GM18505 (cell line): ENCODE results near the gene FAM78A.
"Not testable (repeated sequence)": the region's sequence is repeated elsewhere in the genome, so short reads cannot be mapped to it uniquely, and the experiment has no call there.

ENCODE experiments used
- ATAC-seq: cut with Tn5 transposase; IDR thresholded peaks from one replicate; pipeline ENCODE4 v1.9.1; 2021; ENCODE audit not compliant: unreplicated experiment
- POLR2A ChIP-seq: IDR thresholded peaks from 4 replicates; pipeline ENCODE4 v1.6.1; 2011; ENCODE audit warnings: borderline replicate concordance; ENCODE audit not compliant: insufficient read depth, insufficient read length; ENCODE audit errors: extremely low read depth

Gene FAM78A

DNA sequence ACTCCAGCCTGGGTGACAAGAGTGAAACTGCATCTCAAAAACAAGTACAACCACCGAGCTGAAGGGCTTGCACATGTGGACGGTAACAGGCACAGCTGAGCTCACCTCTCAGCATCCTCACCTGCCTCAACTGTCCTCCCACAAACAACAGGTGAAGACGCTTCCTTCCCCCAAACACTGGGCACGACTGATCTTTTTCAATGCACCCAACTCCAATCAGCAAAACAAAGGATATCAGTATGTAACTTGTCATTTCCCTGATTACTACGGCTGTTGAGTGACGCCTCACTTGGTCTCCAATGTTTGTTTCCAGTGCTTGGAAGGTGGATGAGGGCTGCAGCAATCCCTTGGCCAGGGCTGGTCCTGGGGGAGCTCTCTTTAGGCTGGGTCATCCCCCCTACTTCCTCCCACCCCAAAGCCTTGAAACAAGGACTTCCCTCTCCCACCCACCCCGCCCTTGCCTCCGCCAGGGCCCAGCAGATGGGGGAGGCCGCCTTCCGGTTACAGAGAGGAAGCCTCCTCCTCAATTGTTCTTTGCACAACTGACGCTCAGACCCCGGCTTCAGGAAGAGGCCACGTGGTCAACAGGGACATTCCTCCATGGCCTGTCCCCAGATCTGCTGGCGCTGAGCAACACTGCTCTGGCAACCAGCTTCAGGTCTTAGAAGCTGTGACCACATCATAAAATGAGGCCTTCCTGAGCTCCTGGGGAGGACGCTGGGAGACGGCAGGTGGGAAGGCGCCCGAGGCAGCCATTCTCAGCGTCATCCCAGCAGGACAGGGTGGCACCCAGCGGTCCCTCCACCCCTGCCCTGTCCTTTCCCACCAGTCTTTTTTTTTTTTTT lies 5.9 kb downstream of the FAM78A start:
- no peak for ATAC-seq
- peak; percentile 21 for TF ChIP-seq POLR2A

DNA sequence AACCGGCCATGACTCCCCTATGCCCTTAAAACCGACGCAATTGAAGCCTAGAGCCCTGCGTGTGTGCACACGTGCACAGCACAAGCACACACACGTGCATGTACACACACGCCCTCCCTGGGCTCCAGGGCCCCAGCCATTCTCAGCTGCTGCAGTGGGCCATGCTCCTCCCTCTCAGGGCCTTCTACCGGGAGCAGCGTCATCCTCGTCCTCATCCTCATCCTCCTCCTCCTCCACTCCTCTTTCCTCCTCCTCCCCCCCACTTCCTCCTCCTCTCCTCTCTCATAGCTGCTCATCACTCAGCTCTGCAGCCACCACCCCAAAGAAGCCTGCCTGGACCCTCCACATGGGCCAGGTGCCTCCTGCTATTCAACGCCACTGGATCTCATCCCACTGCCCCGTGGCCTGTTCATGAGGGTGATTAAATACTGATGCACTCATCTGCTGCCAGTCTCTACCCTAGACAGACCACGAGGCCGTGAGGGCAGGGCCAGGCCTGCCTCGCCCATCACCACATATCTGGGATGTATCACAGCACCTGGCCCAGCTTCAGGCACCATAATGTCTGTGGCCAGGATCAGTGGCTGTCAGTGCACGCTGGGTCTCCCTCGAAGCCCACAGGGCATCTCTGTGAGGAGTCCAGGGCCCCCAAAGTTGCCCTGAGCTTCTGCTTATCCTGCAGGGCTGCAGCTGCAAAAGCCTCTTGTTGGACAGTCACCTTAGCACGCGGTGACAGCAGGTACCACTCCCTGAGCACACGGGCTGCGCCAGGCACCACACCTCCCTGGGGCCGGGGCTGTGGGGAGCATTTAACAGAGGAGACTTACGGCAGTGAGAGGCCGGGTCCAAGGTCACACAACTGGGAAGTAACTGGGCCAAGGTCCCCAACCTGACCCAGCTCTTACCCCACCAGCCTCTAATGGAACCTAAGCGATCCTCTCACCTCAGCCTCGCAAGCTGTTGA lies 9.8 kb downstream of the FAM78A start:
- ATAC-seq = no peak
- TF ChIP-seq POLR2A = no peak

DNA sequence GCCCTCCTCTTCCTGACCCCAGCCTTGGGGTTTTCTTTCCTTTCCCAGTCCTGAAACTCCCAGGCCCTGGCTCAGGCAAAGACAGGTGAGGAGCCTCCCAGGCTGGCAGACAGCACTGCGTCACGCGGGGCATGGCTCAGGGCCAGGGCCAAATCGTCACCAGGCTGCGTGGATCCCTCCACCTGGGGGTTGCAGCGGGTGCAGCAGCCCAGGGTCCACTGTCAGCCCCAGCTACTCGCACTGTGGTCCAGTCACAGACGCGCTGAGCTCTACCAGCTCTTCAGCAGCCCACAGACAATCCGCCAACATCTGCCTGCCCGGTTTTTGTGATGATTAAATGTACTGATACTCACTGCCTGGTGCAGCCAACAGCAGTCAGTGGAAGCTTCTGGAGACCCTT lies 12.1 kb downstream of the FAM78A start:
- no peak for ATAC-seq
- TF ChIP-seq POLR2A = no peak

DNA sequence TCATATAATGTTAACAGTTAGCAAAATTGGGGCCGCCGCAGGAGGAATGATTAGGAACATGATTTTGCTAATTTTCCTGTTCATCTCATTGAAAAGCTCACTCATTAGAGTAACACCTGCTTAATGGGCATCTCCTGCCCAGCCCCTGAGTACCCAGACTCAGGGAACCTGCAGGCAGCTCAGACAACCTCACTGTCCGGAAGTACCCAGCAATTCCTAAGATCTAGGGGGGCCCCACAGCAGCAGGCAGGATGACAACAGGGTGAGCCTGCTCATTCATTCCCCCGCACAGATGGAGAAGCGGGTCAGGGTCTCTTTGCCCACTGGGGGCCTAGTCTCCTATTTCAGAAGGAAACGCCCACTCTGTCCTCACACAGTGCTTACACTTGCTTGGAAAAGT lies 12.6 kb downstream of the FAM78A start:
- ATAC-seq = no peak
- TF ChIP-seq POLR2A = no peak

DNA sequence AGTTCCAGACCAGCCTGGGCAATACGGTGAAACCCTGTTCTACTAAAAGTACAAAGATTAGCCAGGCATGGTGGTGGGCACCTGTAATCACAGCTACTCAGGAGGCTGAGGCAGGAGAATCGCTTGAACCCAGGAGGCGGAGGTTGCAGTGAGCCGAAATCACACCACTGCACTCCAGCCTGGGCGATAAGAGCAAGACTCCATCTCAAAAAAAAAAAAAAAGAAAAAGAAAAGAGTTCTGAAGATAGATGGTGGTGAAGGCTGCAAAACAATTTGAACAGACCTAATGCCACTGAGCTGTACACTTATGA lies 13.3 kb downstream of the FAM78A start:
- not testable (repeated sequence) for ATAC-seq

DNA sequence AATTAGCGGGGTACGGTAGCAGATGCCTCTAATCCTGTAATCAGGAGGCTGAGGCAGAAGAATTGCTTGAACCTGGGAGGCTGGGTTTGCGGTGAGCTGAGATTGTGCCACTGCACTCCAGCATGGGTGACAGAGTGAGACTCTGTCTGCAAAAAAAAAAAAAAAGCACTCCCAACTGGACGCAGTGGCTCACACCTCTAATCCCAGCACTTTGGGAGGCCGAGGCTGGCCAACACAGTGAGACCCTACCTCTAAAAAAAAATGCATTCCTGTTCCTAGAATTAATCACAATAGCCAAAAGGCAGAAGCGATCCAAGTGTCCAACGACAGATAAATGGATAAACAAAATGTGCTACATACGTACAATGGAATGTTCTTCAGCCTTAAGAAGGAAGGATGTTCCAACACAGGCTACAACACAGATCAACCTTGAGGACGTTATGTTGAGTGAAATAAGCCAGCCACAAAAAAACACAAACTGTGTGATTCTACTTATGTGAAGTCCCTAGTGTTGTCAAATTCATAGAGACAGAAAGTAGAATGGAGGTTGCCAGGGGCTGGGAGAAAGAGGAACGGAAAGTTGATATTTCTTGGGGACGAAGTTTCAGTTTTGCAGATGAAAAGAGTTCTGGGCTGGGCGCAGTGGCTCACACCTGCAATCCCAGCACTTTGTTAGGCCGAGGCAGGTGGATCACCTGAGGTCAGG lies 13.8 kb downstream of the FAM78A start:
- no peak for ATAC-seq
- TF ChIP-seq POLR2A = no peak

DNA sequence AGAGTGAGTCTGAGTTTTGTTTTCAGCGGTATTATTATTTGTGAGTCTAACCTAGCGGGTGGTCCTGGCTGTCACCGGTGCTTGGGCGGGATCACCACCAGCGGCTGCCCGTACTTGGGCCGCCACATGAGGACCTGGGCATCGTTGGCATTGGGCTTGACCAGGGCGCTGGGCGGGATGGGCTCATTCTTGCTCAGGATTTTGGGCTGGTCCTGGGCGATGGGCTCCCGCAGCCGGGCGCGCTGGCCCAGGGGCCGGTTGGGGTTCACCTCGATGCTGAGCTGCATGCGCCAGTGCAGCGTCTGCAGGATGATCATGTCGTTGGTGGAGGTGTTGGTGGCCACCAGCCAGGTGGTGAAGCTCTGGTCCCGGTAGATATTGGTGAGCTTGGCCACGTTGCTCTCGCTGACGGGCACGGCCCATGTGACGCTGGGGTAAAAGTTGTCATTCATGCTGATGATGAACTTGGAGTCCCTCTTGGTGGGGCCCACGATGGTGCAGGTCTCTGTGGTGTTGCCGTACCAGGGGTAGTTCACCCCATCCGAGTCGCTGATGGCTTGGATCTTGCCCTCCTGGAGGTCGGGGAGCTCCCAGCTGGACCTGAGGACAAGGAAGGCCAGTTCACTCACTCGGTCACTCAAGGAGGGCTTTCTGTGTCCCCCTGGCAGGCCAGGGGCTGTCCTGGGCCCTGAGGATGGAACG lies 15.4 kb downstream of the FAM78A start:
- TF ChIP-seq POLR2A = no peak
- no peak for ATAC-seq

DNA sequence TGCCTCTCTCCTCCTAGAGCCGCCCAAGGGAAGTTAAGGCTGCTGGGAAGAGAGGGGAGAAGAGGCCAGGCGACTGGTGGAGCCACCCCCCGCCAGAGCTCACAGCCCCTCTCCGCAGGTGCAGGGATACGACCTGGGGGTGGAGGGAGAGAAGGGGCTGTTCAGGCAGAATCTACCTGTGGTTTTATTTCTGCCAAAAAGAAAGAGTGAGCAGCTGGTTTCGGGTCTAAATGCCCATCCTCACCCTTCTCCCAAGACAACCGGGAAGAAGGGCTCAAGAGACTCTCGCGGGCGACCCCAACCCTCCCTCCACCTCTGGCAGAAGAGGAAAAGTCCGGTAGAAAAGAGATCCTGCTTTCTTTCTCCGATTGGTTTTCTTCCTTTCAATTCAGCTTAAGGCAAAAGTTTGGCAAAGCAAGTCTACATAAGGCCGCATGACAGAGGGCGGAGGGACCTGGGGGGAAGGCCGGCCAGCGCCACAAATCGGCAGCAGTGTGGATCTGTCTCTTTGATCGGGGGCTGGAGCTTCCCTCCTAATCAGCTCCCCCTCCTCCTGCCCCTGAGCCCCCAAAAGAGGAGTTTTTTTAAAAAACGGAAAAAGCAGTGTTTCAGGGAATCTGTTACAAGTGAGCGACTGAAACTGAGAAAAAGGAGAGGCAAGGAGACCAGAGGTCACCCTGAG lies 16.3 kb downstream of the FAM78A start:
- no peak for TF ChIP-seq POLR2A
- no peak for ATAC-seq

DNA sequence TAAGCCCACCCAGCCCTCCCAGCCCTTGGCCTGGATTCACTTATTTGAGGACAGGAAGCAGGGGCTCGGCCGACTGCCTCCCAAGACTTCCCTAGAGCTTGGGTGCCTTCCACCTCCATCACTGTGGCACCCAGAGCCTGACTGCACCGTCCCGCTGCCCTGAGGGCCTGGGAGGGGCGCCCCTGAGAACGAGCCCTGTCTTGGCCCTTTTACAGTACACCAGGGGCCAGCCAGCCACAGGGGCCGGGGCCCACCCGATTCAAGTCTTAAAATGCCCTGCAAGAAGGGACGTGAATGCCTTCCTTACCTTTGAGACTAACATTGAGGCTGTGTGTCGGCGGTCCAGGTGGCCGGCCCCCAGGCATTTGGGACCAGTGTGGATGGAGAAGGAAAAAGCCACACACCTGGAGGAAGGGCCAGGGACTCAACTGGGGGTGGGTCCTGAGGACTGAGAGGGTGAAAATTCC lies 16.8 kb downstream of the FAM78A start:
- TF ChIP-seq POLR2A = no peak
- ATAC-seq = no peak

DNA sequence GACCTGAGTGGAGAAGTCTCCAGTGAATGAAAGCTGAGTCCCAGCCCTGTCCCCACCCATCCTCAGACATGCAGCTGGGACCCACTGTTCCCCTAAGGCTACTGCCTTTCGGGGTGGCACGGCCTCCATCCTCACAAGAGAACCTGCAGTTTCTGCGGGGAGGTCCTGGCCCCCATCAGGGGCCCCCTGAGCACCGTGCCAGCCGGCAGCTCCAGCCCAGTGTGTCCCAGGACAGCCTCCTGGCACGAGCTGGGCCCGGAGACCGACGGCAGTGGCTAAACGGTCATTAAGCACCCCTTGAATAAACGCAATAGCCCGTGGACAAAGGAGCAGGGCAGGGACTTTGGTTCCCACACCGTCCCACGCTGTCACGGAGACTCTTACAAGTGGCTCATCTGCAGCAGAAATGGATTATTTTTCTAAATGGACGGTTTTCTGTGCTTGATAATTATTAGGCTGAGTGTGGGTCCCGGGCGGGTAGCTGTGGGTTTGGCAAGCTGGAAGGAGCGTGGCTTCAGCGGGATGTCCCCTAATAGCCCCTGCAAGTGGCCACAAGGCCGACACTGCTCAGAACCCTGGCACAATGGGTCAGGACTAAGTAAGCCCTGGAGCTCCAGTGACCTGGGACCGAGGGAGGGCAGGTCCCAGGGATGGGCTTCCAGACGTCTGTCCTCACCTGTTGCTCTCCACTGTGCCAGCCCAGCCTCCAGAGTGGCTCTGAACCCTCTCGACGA lies 17.4 kb downstream of the FAM78A start:
- no peak for TF ChIP-seq POLR2A
- no peak for ATAC-seq

DNA sequence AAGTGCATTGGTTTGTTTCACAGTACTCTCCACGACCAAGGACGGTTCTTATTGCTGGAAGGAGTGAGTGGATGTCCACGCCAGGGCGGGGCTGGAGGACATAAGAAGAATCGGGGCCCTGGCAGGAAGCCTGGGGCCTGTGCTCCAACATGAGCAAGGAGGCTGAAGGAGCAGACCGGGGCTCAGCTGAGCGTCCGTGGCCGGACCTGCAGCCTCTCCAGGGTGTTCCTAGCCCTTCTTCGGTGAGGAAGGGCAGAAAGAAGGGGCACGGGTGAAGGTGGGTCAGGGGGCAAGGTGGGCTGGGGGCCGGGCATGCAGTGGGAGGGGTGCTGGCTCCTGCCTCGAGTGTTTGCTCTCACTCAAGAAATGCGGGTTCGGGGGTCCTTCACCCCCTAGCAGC lies 18.1 kb downstream of the FAM78A start:
- no peak for ATAC-seq
- no peak for TF ChIP-seq POLR2A

DNA sequence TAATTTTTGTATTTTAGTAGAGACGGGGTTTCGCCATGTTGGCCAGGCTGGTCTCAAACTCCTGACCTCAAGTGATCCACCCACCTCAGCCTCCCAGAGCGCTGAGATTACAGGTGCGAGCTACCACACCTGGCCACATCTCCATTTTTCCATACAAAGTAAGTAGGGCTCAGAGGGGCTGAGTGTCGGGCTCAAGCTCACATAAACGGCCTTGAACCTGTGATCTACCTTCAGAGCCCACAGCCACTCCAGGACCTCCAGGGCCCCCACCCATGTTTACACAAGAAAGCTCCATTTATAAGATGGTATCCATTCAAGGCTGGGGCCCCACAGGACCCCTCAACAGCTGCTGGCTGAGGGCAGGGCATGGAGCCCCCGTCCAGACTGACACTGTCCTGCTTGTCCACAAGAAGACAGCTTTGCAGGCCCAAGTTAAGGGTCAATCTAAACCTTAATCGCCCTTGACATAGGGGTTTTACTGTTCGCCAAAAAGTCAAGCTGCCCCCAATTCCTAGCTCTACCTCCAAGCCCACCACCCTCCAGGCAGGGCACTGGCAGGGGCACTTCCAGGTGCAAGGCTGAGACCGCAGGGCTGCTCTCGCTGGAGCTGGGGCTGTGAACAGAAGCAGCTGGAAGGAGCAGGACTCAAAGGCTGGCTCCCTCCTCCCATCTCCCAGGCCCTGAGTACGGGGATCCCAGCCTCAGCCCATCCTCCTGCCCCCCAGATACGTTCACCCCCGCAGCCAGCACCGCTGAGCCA lies 18.9 kb downstream of the FAM78A start:
- TF ChIP-seq POLR2A = no peak
- ATAC-seq = no peak
